Stomach (tissue), 9 donors: Measurements from ENCODE around the gene SCYL3. TPM values are rescaled to one million over a fixed set of nuclear protein-coding genes. Genes with fewer than 3 reads are reported as not detected.
"Not testable (repeated sequence)": the region's sequence is repeated elsewhere in the genome, so short reads cannot be mapped to it uniquely, and the experiment has no call there.

Source experiments
- DNase-seq, 2 donors: peaks; one replicate each; pipeline versions ENCODE4 v3.0.0 to v3.0.0-alpha.2; 2013 to 2019
- H3K27ac ChIP-seq, 5 donors: fragments of 200-600 bp in 4 of 5; sonication (generic) in 4 of 5; one replicate each; pipeline ENCODE4 v1.5.1; 2013 to 2019; ENCODE audit warnings: mild to moderate bottlenecking in 1 of 5, moderate library complexity in 1 of 5
- H3K27me3 ChIP-seq, 3 donors: fragments of 200-600 bp; sonication (generic); one replicate each; pipeline ENCODE4 v1.5.1; 2017 to 2019; ENCODE audit warnings: mixed run types in 1 of 3
- H3K36me3 ChIP-seq, 4 donors: fragments of 200-600 bp; sonication (generic); 1 replicate in 3 of 4; 2 replicates in 1 of 4; pipeline ENCODE4 v1.5.1; 2016 to 2019
- H3K4me1 ChIP-seq, 4 donors: fragments of 200-600 bp; sonication (generic); one replicate each; pipeline ENCODE4 v1.5.1; 2016 to 2019
- H3K4me3 ChIP-seq, 4 donors: fragments of 200-600 bp; sonication (generic) in 3 of 4; one replicate each; pipeline ENCODE4 v1.5.1; 2016 to 2019; ENCODE audit warnings: mild to moderate bottlenecking in 1 of 4
- H3K9me3 ChIP-seq, 4 donors: fragments of 200-600 bp; sonication (generic); one replicate each; pipeline ENCODE4 v1.5.1; 2016 to 2019
- CTCF ChIP-seq, 7 experiments: fragments of 450-650 bp in 4 of 7; fragments of 200-600 bp in 3 of 7; sonication (generic) in 3 of 7; IDR thresholded peaks; one replicate each; pipeline ENCODE4 v1.5.1; 2016 to 2019; ENCODE audit warnings: antibody characterized with exemption in 7 of 7, control low read depth in 2 of 7, mild to moderate bottlenecking in 1 of 7
- EP300 ChIP-seq: sonication (generic); formaldehyde crosslinking; IDR thresholded peaks from one replicate; pipeline ENCODE4 v1.6.1; 2017; ENCODE audit warnings: antibody characterized with exemption
- POLR2A ChIP-seq, 4 donors: fragments of 450-650 bp; IDR thresholded peaks; one replicate each; pipeline ENCODE4 v1.6.1; 2016; ENCODE audit warnings: antibody characterized with exemption in 4 of 4, control low read depth in 2 of 4, mild to moderate bottlenecking in 1 of 4, moderate library complexity in 1 of 4
- POLR2AphosphoS5 ChIP-seq, 3 donors: sonication (generic); formaldehyde crosslinking; IDR thresholded peaks; one replicate each; pipeline ENCODE4 v1.6.1; 2016; ENCODE audit warnings: antibody characterized with exemption in 3 of 3
- WGBS, 5 donors: extraction: QIAGEN DNeasy Blood & Tissue Kit in 3 of 5; methylation state at CpG; one replicate each; pipeline versions ENCODE4 v1.1.5 to v1.1.7; 2013 to 2018; 5-methylcytosine and 5-hydroxymethylcytosine counted together
- intact Hi-C: fragments of 100-400 bp; cut with DNase I; formaldehyde crosslinking; loops from one replicate; pipeline ENCODE4 v1.15.1; 2023; ENCODE audit warnings: low total_unique reads
- polyA plus RNA-seq, 3 donors: library from polyadenylated mRNA; stranded (reverse); fragments of 200-250 nt; gene quantifications; one replicate each; pipeline ENCODE4 v1.2.3, GENCODE V29; 2013
- total RNA-seq, 5 donors: library from RNA; depleted of rRNA; stranded (reverse); fragments of >200 nt; gene quantifications; one replicate each; pipeline versions ENCODE4 v1.1.0 to v1.2.3, GENCODE V29; 2014 to 2016
- donor health status: healthy with polysubstance abuse.
- donor health status: Bipolar disorder and iron deficiency.
- donor health status: healthy.

The SCYL3 gene
- total and polyA plus RNA-seq, 8 donors, result 2.3 to 17.1 (median 4.7) TPM

- TF ChIP-seq CTCF (IDR thresholded peaks at IDR 0.05), result no peak
- TF ChIP-seq POLR2A (IDR thresholded peaks at IDR 0.05), result no peak
- no peak for TF ChIP-seq EP300
- TF ChIP-seq POLR2AphosphoS5 (IDR thresholded peaks at IDR 0.05), result no peak
- no peak for DNase-seq
- H3K27me3 ChIP-seq, result no peaks in the 10 kb centered on the region
- no peaks in the 10 kb centered on the region for H3K4me1 ChIP-seq
- H3K4me3 ChIP-seq, result no peak overlapping the region
- peaks cover 0 to 19% (median 9%) of the 10 kb centered on the region in 4 donors for H3K36me3 ChIP-seq
- H3K27ac ChIP-seq, result no peak overlapping the region
- H3K9me3 ChIP-seq, result no peaks in the 10 kb centered on the region
- intact Hi-C loops, result no loop called here
- 79 to 89% (median 83%) methylated on average over 2 of the region's 2 CpGs for WGBS, 5 donors
Measured at GRCh38 chr1:169924829-169925228, 31.1 kb upstream of the SCYL3 start.

- no peak for TF ChIP-seq EP300
- no peak for TF ChIP-seq POLR2AphosphoS5 (IDR thresholded peaks at IDR 0.05)
- no peak for TF ChIP-seq POLR2A (IDR thresholded peaks at IDR 0.05)
- no peak for TF ChIP-seq CTCF (IDR thresholded peaks at IDR 0.05)
- Histone ChIP-seq H3K4me1 (no peaks in the 10 kb centered on the region), H3K27ac (no peak overlapping the region), H3K4me3 (no peak overlapping the region), H3K9me3 (no peaks in the 10 kb centered on the region), H3K27me3 (no peaks in the 10 kb centered on the region), H3K36me3 (peaks cover 0 to 26% (median 15%) of the 10 kb centered on the region in 4 donors)
- DNase-seq, result no peak
- intact Hi-C loops, result no loop called here
- 94 to 96% (median 94%) methylated on average over 2 of the region's 2 CpGs for WGBS, 5 donors
Measured at GRCh38 chr1:169924063-169924462, 30.4 kb upstream of the SCYL3 start.

GRCh38 chr1:169921080-169921479 lies 27.4 kb upstream of the SCYL3 start:
- H3K27me3 ChIP-seq, result no peaks in the 10 kb centered on the region
- TF ChIP-seq POLR2A (IDR thresholded peaks at IDR 0.05) (no peak), EP300 (no peak), POLR2AphosphoS5 (IDR thresholded peaks at IDR 0.05) (no peak), CTCF (IDR thresholded peaks at IDR 0.05) (no peak)
- peaks cover 0 to 35% (median 18%) of the 10 kb centered on the region in 4 donors for H3K36me3 ChIP-seq
- no peaks in the 10 kb centered on the region for H3K4me1 ChIP-seq
- no peak overlapping the region for H3K4me3 ChIP-seq
- H3K9me3 ChIP-seq, result no peaks in the 10 kb centered on the region
- no peak overlapping the region for H3K27ac ChIP-seq
- intact Hi-C loops, result no loop called here
- DNase-seq, result no peak
- 96 to 98% (median 96%) methylated on average over 4 of the region's 4 CpGs for WGBS, 5 donors

GRCh38 chr1:169918927-169919326 lies 25.2 kb upstream of the SCYL3 start:
- intact Hi-C loops, result no loop called here
- TF ChIP-seq EP300, result no peak
- no peak for TF ChIP-seq CTCF (IDR thresholded peaks at IDR 0.05)
- TF ChIP-seq POLR2A (IDR thresholded peaks at IDR 0.05), result no peak
- TF ChIP-seq POLR2AphosphoS5 (IDR thresholded peaks at IDR 0.05), result no peak
- DNase-seq, result no peak
- peaks cover 0 to 35% (median 18%) of the 10 kb centered on the region in 4 donors for H3K36me3 ChIP-seq
- H3K4me1 ChIP-seq, result no peaks in the 10 kb centered on the region
- H3K9me3 ChIP-seq, result no peaks in the 10 kb centered on the region
- H3K4me3 ChIP-seq, result no peak overlapping the region
- H3K27me3 ChIP-seq, result no peaks in the 10 kb centered on the region
- WGBS, 5 donors, result 47 to 100% (median 94%) methylated on average over 1 of the region's 1 CpG
- no peak overlapping the region for H3K27ac ChIP-seq

GRCh38 chr1:169918220-169918619 lies 24.5 kb upstream of the SCYL3 start:
- H3K27ac ChIP-seq, H3K4me3 ChIP-seq, H3K27me3 ChIP-seq, H3K4me1 ChIP-seq, intact Hi-C loops, H3K9me3 ChIP-seq, DNase-seq: not testable (repeated sequence)
- 85 to 97% (median 92%) methylated on average over 9 of the region's 9 CpGs for WGBS, 5 donors
- H3K36me3 ChIP-seq, result peaks cover 0 to 35% (median 18%) of the 10 kb centered on the region in 4 donors
